ENCODE results near the gene CD200.
"Not testable (repeated sequence)": the region's sequence is repeated elsewhere in the genome, so short reads cannot be mapped to it uniquely, and the experiment has no call there.

Gene CD200

GRCh38 chr3:112362221-112362620 is 29.3 kb downstream of the CD200 start:
- DNase-seq, result no peak

- no peak for DNase-seq
Observed at GRCh38 chr3:112364291-112364690, 31.3 kb downstream of the CD200 start.

DNA sequence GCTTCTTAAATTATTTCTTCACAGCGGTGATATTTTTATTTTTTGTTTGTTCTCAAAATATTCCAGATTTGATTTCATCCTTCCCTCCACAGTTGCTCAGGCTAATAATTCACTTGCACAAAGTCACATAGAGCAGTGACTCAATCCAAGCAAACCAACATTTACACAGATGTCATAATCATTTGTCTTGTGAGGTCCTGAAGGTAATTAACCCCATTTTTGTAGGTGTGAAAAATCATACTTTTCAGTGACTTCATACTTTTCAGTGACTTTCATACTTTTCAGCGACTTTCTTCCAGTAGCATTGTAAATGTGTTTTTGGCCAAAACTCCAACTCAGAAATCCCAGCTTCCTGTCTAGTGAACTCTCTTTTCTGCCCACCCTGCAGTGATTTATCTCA is 32.1 kb downstream of the CD200 start:
- no peak for DNase-seq

DNA sequence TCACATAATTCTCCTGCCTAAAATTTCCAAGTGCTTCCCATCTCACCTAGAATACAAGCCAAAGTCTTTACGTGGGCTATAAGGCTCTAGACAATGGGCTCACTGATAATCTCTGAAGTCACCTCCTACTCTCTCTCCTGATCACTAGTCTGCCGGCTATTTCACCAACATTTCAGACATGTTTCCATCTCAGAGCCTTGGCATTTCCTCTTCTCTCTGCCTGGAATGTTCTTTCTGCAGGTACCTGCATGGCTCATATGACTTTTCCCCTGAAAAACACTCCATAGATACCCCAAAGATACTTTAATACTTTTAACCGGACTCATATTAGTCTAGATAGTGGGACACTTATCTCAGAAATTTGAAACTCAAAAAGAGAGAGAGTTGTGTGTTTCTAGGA is 32.7 kb downstream of the CD200 start:
- no peak for DNase-seq

- DNase-seq, result no peak
Observed at GRCh38 chr3:112366522-112366921, 33.6 kb downstream of the CD200 start.

DNA sequence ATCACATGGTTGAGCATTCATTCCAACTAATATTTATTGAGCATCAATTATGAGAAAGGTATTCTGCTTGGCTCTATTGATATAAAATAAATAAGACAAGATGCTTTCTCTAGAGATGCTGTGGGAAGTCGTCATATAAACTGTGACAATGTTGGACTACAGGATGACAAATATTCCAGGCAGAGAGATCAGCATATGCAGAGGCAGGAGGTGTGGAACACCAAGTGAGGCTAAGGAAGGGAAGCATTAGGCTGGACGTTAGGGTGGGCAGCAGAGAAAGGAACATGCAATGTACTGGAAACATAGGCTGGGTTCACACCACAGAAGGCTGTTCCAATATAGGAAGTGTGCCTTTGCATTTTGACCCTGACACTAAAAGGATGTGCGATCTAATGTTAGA is 38.6 kb downstream of the CD200 start:
- DNase-seq, result no peak

DNA sequence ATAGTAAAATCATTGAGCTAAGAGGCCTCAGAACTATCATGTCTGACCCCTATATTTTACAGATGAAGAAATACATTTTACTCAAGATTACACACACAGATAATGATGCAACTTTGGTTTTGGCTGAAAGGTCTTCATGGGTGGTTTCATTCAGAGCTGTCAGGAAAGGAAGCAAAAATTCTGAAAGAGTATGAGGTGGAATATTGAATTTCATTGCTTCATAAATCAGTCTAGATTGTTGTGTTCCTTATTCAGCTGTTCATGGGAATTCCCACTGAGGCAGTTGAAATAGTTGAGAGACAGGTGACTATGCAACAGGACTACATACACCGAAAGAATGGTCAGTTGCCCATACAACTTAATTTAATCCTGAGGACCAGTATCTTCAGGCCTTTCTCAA is 39.4 kb downstream of the CD200 start:
- DNase-seq, result no peak

DNA sequence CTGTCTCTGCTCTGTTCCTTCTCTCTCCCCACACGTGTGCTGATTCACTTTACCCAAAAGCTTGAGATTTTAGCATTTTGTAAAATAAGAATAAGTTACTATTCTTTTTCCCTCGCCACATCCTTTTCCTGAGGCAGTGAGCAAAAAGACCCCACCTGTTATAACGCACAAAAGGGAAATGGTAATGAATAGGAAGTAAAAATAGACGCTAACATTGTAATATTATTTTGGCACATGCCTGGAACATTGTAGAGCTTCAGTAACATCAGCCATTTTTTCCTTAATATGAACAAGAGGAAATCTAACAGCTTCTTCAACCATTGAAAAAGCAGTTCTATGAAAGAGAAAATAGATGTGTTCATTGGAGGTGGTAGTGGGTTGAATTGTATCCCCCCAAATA is 40.5 kb downstream of the CD200 start:
- DNase-seq, result no peak

GRCh38 chr3:112373924-112374323 is 41.0 kb downstream of the CD200 start:
- no peak for DNase-seq

GRCh38 chr3:112374333-112374734 is 41.4 kb downstream of the CD200 start:
- DNase-seq, result no peak

- no peak for DNase-seq
Observed at GRCh38 chr3:112375117-112375516, 42.2 kb downstream of the CD200 start.

DNA sequence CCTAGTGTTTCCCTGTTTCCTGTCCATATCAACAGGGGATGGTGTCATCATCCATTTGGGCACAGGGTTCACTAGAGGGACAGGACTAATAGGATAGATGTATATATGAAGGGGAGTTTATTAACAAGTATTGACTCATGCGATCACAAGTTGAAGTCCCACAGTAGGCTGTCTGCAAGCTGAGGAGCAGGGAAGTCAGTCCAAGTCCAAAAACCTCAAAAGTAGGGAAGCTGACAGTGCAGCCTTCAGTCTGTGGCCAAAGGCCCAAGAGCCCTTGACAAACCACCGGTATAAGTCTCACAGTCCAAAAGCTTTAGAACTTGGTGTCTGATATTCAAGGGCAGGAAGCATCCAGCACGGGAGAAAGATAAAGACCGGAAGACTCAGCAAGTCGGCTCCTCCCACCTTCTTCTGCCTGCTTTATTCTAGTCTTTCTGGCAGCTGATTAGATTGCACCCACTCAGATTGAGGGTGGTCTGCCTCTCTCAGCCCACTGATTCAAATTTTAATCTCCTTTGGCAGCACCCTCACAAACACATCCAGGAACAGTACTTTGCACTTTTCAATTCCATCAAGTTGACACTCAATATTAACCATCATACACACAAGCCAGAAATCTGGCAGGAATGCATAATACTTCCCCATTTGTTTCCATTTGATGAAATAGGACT is 43.4 kb downstream of the CD200 start:
- no peak for DNase-seq

DNA sequence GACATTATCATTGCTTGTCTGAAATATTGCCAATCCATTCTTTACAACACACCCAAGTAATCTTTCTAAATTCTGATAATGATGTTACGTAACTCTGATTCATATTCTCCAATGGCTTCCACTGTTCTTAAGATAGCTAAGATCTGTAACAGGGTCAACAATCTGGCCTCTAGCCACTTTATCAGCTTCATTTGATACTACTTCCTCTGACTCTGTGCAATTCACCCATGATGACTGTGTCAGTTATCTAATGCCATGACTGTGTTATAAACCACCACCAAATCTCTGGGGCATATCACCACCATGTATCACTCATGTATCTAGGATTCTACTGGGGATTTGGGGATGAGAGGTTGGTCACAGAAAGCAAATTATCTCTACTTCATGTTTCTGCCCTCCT is 44.0 kb downstream of the CD200 start:
- DNase-seq, result no peak

- DNase-seq, result no peak
Observed at GRCh38 chr3:112377568-112378071, 44.7 kb downstream of the CD200 start.

DNA sequence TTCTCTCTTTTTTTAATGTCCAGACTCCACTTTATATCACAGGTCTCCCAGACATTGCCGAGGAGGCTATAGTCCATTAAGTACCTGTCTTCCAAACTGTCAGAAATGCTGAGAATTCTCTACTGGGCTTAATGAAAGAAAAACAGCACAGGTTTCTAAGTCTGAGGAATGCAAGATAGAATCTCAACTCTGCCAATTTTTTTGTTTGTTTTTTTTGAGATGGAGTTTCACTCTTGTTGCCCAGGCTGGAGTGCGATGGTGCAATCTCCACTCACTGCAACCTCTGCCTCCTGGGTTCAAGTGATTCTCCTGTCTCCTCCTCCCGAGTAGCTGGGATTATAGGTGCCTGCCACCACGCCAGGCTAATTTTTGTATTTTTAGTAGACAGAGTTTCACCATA is 45.4 kb downstream of the CD200 start:
- DNase-seq, result not testable (repeated sequence)

- no peak for DNase-seq
Observed at GRCh38 chr3:112379020-112379690, 46.2 kb downstream of the CD200 start.

DNA sequence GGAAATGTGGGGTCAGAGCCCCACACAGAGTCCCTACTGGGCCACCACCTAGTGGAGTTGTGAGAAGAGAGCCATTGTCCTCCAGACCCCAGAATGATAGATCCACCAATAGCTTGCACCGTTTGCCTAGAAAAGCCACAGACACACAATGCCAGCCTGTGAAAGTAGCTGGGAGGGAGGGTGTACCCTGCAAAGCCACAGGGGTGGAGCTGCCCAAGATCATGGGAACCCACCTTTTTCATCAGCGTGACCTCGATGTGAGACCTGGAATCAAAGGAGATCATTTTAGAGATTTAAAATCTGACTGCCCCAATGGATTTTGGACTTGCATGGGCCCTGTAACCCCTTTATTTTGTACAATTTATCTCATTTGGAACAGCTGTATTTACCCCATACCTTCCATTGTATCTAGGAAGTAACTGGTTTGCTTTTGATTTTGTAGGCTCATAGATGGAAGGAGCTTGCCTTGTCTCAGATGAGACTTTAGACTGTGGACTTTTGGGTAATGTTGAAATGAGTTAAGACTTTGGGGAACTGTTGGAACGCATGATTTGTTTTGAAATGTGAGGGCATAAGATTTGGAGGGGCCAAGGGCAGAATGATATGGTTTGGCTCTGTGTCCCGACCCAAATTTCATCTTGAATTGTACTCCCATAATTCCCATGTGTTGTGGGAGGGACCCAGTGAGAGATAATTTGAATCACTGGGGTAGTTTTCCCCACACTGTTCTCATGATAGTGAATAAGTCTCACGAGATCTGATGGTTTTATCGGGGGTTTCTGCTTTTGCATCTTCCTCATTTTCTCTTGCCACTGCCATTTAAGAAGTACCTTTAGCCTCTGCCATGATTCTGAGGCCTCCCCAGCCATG is 49.0 kb downstream of the CD200 start:
- no peak for DNase-seq

DNA sequence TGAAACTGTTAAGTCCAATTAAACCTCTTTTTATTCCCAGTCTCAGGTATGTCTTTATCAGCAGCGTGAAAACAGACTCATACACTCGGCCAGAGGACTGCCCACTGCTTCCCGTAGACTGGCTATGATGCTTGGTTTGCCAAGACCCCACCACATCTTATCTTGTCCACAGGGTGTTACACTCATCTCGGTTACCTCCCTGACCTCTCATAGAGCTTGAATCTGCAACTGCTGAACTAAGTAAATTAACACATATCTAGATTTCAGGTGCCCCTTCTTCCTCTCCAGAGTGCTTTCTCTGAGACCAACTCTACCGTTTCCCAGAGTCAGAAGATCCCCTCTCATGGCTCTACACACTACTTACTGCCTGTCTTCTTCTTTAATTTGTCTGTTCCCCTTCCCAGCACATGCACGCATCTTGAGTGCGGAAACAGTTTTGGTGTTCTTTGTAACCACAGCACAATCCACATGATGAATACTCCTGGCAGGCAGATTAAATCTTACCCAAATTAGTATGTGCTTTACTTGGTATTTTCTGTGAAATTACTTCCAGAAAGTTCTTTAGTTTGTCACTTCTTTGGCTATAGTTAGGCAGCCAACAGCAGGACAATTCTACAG is 49.7 kb downstream of the CD200 start:
- no peak for DNase-seq

DNA sequence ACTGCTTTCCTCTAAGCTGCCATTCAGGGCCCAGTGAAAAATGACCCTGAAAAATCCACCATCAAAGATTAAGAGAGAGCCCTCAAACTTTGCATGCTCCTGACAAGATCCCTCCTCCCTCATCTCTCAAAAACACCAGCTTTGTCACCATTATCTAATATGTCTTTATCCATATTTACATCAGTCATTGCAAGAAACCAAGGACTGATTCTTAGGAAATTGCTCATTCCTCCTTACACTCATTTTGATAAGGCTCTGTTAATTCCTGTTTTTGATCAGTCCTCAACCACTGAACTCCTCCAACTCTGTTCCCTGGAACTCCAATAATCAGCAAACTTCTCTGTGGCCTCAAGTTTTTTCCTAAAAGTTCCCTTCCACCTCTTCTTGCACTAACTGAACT is 51.8 kb downstream of the CD200 start:
- DNase-seq, result no peak

GRCh38 chr3:112388972-112389371 is 56.0 kb downstream of the CD200 start:
- DNase-seq, result no peak

- DNase-seq, result no peak
Observed at GRCh38 chr3:112389961-112390360, 57.0 kb downstream of the CD200 start.

- DNase-seq, result no peak
Observed at GRCh38 chr3:112390783-112391641, 58.1 kb downstream of the CD200 start.

Measured in activated naive CD4-positive, alpha-beta T cell treated with anti-CD3 and anti-CD28 coated beads, Interleukin-2, amount 50 U/mL, for 16 hours (primary cell).